HUES48 (cell line): ENCODE data around the gene GPR157.

ENCODE experiments used
- H3K27ac ChIP-seq: one replicate; pipeline ENCODE4 v1.7.0; 2013; ENCODE audit warnings: low read depth, low read length, inconsistent platforms
- H3K27me3 ChIP-seq: 2 replicates; pipeline ENCODE4 v1.6.1; 2013; ENCODE audit warnings: mild to moderate bottlenecking, low read length; ENCODE audit not compliant: control insufficient read depth, insufficient read depth
- H3K36me3 ChIP-seq: 2 replicates; pipeline ENCODE4 v1.6.1; 2013; ENCODE audit warnings: low read length; ENCODE audit not compliant: control insufficient read depth, insufficient read depth
- H3K4me1 ChIP-seq: 2 replicates; pipeline ENCODE4 v1.6.1; 2013; ENCODE audit warnings: mild to moderate bottlenecking, low read length; ENCODE audit not compliant: control insufficient read depth, insufficient read depth
- H3K4me3 ChIP-seq: 2 replicates; pipeline ENCODE4 v1.5.1; 2013; ENCODE audit warnings: mild to moderate bottlenecking, low read depth, low read length
- H3K9ac ChIP-seq: 2 replicates; pipeline ENCODE4 v1.6.1; 2013; ENCODE audit warnings: mild to moderate bottlenecking, low read depth, low read length, moderate library complexity
- H3K9me3 ChIP-seq: 2 replicates; pipeline ENCODE4 v1.6.1; 2013; ENCODE audit warnings: low read length; ENCODE audit not compliant: control insufficient read depth, insufficient read depth

Gene GPR157

DNA sequence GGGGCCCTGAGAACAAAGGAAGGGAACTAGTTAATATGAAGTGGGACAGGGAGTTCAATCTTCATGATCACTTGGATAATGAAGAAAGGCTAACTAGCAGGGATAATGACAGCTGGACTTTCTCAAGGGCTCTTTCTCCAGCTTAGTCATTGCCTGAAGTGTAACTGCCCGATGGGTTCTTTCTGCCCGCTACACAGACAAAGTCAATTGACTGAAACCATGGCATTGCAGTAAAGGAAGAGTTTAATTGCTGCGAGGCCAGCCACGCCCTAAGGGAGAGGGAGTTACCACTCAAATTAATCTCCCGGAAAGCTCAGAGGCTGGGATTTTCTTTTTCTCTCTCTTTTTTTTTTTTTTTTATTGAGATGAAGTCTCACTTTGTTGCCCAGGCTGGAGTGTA lies 42.9 kb downstream of the GPR157 start:
- no peak overlapping the region for H3K4me3 ChIP-seq
- H3K9me3 ChIP-seq: no peaks in the 10 kb centered on the region
- no peak overlapping the region for H3K27ac ChIP-seq
- no peak overlapping the region for H3K9ac ChIP-seq
- H3K27me3 ChIP-seq: no peaks in the 10 kb centered on the region
- no peaks in the 10 kb centered on the region for H3K36me3 ChIP-seq
- no peaks in the 10 kb centered on the region for H3K4me1 ChIP-seq

DNA sequence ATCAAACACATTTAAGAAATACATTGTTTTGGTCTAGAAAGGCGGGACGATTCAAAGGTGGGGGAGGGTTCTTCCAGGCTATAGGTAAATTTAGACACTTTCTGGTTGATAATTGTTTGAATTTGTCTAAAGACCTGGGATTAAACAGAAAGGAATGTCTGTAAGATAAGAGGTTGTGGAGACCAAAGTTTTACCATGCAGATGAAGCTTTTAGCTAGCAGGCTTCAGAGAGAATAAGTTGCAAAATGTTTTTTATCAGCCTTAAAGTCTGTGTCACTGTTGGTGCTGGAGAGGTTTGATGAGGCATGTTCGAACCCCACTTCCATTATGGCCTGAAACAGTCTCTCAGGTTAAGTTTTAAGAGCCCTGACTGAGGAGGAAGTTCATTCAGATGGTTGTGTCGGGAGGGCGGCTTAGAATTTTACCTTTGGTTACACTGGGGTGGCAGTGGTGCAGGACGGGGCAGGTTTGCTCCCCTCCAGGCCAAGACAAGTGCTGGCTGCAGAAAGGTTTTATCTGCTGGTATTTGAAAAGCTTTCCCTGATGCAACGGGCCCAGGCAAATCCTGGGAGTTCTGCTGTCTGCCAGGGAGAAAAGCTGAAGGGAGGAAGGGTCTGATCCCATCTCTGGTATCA lies 43.5 kb downstream of the GPR157 start:
- no peaks in the 10 kb centered on the region for H3K36me3 ChIP-seq
- H3K4me3 ChIP-seq: no peak overlapping the region
- H3K9me3 ChIP-seq: no peaks in the 10 kb centered on the region
- H3K27me3 ChIP-seq: no peaks in the 10 kb centered on the region
- H3K27ac ChIP-seq: no peak overlapping the region
- peaks cover 4% of the 10 kb centered on the region; the same call in 1 of the 2 replicates for H3K4me1 ChIP-seq
- H3K9ac ChIP-seq: no peak overlapping the region

DNA sequence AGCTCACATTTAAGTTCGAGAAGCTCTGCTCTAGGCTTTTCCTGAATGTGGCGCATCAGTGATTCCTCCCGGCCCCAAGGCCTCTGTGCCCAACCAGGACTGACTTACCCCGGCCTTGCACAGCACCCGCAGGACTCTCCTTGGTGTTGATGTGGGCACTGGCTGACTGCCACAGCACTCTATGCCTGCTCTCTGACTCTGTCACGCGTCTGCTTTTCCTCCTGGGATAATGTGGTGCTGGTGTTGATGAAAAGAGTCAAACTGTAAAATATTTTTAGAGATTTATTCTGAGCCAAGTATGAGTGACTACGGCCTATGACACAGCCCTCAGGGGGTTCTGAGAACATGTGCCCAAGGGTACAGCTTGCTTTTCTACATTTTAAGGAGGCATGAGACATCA lies 44.0 kb downstream of the GPR157 start:
- H3K9me3 ChIP-seq: no peaks in the 10 kb centered on the region
- no peaks in the 10 kb centered on the region for H3K36me3 ChIP-seq
- no peak overlapping the region for H3K9ac ChIP-seq
- peaks cover 4% of the 10 kb centered on the region; the same call in 1 of the 2 replicates for H3K4me1 ChIP-seq
- H3K27ac ChIP-seq: no peak overlapping the region
- no peak overlapping the region for H3K4me3 ChIP-seq
- no peaks in the 10 kb centered on the region for H3K27me3 ChIP-seq

DNA sequence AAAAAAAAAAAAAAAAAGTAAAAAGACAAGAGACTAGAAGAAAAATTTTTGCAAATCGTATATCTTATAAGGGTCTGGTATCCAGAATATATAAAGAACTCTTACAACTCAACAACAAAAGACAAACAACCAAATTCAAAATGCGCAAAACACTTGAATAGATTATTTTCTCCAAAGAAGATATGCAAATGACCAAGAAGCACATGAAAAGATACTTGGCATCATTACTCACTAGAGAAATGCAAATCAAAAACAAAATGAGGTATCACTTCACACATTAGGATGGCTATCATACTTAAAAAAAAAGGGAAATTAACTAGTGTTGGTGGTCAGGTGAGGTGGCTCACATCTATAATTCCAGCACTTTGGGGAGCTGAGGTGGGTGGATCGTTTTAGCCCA lies 47.4 kb downstream of the GPR157 start:
- no peak overlapping the region for H3K4me3 ChIP-seq
- peaks cover 4% of the 10 kb centered on the region; the same call in 1 of the 2 replicates for H3K4me1 ChIP-seq
- H3K36me3 ChIP-seq: no peaks in the 10 kb centered on the region
- H3K9ac ChIP-seq: no peak overlapping the region
- no peaks in the 10 kb centered on the region for H3K9me3 ChIP-seq
- no peaks in the 10 kb centered on the region for H3K27me3 ChIP-seq
- no peak overlapping the region for H3K27ac ChIP-seq

DNA sequence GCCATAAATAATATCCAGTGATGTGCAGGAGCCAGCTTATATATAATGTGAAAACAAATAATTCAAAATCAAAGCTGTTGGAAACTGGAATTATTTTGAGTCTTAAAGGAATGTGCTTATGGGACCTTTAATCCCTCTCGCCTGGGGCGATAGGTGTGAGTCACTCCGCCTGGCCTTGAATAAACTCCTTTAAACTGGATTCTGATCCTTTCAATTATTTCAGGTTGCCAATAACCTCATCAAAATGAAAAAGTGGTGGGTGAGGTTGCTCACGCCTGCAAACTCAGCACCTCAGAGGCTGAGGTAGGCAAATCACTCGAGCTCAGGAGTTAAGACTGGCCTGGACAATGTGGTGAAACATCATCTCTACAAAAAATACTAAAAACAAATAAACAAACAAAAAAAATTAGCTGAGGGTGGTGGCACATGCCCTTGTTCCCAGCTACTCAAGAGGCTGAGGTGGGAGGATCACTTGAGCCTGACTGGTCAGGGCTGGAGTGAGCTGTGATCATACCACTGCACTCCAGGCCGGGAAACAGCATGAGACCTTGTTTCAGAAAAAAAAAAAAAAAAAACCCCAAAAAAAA lies 48.1 kb downstream of the GPR157 start:
- no peak overlapping the region for H3K27ac ChIP-seq
- no peak overlapping the region for H3K4me3 ChIP-seq
- no peaks in the 10 kb centered on the region for H3K9me3 ChIP-seq
- H3K9ac ChIP-seq: no peak overlapping the region
- H3K4me1 ChIP-seq: peaks cover 4% of the 10 kb centered on the region; the same call in 1 of the 2 replicates
- H3K27me3 ChIP-seq: no peaks in the 10 kb centered on the region
- H3K36me3 ChIP-seq: no peaks in the 10 kb centered on the region

DNA sequence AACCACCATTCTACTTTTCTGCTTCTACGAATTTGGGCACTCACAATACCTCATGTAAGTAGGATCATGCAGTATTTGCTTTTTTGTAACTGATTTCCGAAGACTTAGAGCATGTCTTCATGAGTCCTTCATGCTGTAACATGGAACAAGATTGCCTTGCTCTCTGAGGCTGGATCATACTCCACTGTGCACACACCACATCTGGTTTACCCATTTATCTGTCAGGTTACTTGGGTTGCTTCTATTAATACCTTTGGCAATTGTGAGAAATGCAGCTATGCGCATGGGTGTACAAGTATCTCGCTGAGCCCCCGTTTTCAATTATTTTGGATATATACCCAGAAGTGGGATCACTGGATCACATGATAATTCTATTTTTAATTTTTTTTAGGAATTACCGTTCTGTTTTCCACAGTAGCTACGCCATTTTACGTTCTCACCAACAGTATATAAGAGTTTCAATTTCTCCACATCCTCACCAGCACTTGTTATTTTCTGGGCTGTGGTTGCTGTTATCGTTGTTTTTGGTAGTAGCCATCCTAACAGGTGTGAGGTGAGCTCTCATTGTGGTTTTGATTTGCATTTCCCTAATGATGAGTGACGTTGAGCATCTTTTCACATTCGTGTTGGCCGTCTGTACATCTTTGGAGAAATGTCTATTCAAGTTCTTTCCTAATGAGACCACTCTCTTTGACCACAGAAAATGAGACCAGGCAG lies 48.8 kb downstream of the GPR157 start:
- no peaks in the 10 kb centered on the region for H3K36me3 ChIP-seq
- peaks cover 4% of the 10 kb centered on the region; the same call in 1 of the 2 replicates for H3K4me1 ChIP-seq
- H3K9ac ChIP-seq: no peak overlapping the region
- H3K27ac ChIP-seq: no peak overlapping the region
- H3K27me3 ChIP-seq: no peaks in the 10 kb centered on the region
- H3K9me3 ChIP-seq: no peaks in the 10 kb centered on the region
- H3K4me3 ChIP-seq: no peak overlapping the region

DNA sequence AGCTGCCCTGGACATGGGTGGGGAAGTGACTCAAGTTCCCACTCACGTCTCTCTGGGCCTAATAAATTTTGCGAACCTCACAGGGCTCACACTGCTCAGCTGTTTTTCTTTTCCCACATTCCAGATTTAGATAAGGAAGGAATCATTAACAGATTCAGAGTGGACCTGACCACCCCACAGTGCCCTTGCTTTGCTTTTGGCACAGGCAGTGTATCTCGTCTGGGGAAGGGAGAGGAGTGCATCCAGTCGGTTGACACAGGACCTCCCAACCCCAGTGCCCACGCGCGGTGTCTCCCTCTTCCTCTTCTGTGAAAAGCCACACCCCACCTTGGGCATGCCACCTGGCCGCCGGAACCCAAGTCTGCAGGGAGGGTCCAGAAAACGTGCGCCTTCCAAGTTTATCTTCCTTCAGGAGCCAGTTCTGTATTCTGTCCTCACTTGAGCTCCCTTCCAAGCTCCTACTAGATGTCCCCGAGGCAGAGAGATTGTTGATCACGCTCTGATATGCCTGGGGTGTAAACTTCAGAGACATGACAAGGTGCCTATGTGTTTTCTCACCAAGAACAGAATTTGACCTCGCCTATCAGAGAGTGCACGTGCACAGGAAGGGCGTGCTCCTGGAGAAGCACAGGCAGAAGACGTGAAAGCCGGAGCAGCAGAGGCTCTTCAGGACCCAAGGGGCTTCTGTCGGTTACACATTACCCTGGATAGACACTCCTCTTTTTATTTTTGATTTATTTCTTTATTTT lies 50.0 kb downstream of the GPR157 start:
- H3K4me1 ChIP-seq: peaks cover 4% of the 10 kb centered on the region; the same call in 1 of the 2 replicates

DNA sequence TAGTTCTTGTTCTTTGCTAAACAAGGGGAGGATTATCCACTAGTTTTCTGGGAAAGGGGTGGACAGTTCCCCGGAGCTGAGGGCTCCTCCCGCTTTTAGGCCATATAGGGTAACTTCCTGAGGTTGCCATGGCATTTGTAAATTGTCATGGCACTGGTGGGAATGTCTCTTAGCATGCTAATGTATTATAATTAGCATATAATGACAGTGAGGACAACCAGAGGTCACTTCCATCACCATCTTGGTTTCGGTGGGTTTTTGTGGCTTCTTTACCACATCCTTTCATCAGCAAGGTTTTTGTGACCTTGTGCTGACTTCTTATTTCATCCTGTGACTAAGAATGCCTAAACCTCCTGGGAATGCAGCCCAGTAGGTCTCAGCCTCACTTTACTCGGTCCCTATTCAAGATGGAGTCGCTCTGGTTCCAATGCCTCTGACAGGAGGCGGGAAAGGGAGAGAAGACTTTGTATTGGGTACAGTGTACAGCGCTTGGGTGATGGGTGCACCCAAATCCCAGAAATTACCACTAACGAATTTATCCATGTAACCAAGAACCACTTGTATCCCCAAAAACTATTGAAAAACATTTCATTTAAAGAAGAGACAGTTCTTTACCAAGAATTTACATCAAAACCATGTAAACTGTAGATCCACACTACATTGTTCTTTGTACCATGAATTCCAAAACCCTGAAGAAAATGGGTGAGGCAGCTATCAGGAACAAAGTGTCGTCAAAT lies 50.7 kb downstream of the GPR157 start:
- Histone ChIP-seq H3K9me3 (no peaks in the 10 kb centered on the region), H3K36me3 (no peaks in the 10 kb centered on the region), H3K9ac (no peak overlapping the region), H3K27ac (no peak overlapping the region), H3K4me1 (peaks cover 4% of the 10 kb centered on the region; the same call in 1 of the 2 replicates), H3K27me3 (no peaks in the 10 kb centered on the region), H3K4me3 (no peak overlapping the region)

More for the DNA sequence above, 50.0 kb downstream of the GPR157 start:
- no peak overlapping the region for H3K9ac ChIP-seq
- no peaks in the 10 kb centered on the region for H3K27me3 ChIP-seq
- no peaks in the 10 kb centered on the region for H3K36me3 ChIP-seq
- no peak overlapping the region for H3K27ac ChIP-seq
- H3K9me3 ChIP-seq: no peaks in the 10 kb centered on the region
- H3K4me3 ChIP-seq: no peak overlapping the region

DNA sequence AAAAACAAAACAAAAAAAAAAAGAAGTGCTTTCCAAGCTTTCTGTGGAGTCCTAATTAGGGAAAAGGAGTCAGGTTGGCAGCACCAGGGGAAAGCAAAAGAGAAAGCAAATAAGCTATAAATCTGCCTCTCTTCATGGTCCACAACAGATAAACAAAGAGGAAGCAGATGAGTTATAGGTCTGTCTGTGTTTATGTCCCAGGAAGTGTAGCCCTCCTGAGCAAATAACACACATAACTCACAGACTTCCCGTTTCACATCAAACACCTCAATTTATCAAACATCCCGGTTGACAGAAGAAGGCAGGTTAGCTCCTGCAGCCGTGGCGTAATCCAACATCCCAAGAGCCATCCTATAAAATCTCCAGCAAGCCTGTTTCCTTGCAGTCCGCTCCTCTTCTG lies 53.9 kb downstream of the GPR157 start:
- Histone ChIP-seq H3K9me3 (no peaks in the 10 kb centered on the region), H3K27me3 (no peaks in the 10 kb centered on the region), H3K4me3 (no peak overlapping the region), H3K9ac (no peak overlapping the region), H3K36me3 (no peaks in the 10 kb centered on the region), H3K27ac (no peak overlapping the region), H3K4me1 (no peaks in the 10 kb centered on the region)

DNA sequence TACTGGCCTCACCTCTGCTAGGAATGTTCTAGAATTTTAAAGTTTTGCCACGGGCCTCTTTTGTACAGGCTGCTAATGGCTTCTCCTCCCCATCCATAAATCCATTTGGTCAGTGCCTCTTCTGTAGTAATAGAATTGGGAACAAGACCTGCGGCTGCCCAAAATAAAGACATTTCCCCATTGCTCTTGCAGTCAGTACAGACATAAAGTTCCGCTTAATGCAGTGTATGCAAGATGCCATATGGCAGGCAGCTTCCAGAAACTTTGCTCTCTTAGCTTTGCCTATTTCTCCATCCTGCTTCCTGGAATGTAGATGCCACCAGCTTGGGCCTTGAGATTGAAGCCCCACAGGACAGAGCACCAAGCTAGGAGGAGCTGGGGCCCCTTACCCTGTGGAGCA lies 55.8 kb downstream of the GPR157 start:
- Histone ChIP-seq H3K9me3 (no peaks in the 10 kb centered on the region), H3K9ac (no peak overlapping the region), H3K36me3 (no peaks in the 10 kb centered on the region), H3K4me1 (peaks cover 13% of the 10 kb centered on the region; the same call in 1 of the 2 replicates), H3K4me3 (no peak overlapping the region), H3K27ac (no peak overlapping the region), H3K27me3 (no peaks in the 10 kb centered on the region)
